Stomach (tissue), 4 donors: ENCODE measurements around the gene ZNF652.

ENCODE experiments used
- CTCF ChIP-seq, 7 experiments: fragments of 450-650 bp in 4 of 7; fragments of 200-600 bp in 3 of 7; sonication (generic) in 3 of 7; IDR thresholded peaks; one replicate each; pipeline ENCODE4 v1.5.1; 2016 to 2019; ENCODE audit warnings: antibody characterized with exemption in 7 of 7, control low read depth in 2 of 7, mild to moderate bottlenecking in 1 of 7
- POLR2AphosphoS5 ChIP-seq, 3 donors: sonication (generic); formaldehyde crosslinking; IDR thresholded peaks; one replicate each; pipeline ENCODE4 v1.6.1; 2016; ENCODE audit warnings: antibody characterized with exemption in 3 of 3

- no peak for TF ChIP-seq CTCF (IDR thresholded peaks at IDR 0.05)
- no peak for TF ChIP-seq POLR2AphosphoS5 (IDR thresholded peaks at IDR 0.05)
These were observed 92.7 kb downstream of the ZNF652 start for GRCh38 chr17:49269356-49269755.
